GF-D8 (cell line): Measurements from ENCODE around the gene TRIM47.
A peak's percentile ranks its signal among the peaks of the same experiment; 100 is the strongest.
"Not testable (repeated sequence)": the region's sequence is repeated elsewhere in the genome, so short reads cannot be mapped to it uniquely, and the experiment has no call there.

ENCODE experiments used
- DNase-seq: peaks from one replicate; lab custom pipeline; 2025; lab: John Stamatoyannopoulos, UW

TRIM47 gene

DNA sequence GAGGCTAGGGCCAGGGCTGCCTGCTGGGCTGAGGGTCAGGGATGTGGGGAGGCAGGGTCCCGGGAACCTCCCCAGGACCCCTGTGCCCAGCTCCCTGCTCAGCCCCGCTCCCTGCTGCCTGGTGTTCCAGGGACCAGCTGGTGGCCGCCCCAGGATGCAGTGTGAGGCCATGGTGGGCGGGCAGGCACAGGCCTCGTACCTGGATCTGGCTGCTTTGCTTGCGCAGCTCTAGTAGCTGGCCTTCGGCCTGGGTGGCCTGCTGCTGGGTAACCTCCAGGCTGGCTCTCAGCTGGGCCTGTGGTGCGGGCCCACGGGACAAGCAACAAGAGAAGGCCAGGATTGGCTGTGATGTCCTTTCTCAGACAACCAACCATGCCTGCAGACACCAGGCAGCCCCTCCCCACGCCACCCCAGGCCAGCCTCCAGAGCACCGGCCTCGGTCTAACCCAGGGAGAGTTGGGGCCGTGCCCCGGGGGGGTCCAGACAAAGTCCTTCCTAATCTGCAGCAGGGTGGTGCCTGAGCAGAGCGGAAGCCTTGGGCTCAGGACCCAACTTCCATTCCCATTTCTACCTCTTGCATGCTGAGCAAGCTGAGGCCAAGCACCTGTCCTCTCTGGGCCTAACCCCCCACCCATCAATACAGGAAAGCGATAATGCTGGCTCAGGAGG, 14.3 kb upstream of the TRIM47 start:
- no peak for DNase-seq

DNA sequence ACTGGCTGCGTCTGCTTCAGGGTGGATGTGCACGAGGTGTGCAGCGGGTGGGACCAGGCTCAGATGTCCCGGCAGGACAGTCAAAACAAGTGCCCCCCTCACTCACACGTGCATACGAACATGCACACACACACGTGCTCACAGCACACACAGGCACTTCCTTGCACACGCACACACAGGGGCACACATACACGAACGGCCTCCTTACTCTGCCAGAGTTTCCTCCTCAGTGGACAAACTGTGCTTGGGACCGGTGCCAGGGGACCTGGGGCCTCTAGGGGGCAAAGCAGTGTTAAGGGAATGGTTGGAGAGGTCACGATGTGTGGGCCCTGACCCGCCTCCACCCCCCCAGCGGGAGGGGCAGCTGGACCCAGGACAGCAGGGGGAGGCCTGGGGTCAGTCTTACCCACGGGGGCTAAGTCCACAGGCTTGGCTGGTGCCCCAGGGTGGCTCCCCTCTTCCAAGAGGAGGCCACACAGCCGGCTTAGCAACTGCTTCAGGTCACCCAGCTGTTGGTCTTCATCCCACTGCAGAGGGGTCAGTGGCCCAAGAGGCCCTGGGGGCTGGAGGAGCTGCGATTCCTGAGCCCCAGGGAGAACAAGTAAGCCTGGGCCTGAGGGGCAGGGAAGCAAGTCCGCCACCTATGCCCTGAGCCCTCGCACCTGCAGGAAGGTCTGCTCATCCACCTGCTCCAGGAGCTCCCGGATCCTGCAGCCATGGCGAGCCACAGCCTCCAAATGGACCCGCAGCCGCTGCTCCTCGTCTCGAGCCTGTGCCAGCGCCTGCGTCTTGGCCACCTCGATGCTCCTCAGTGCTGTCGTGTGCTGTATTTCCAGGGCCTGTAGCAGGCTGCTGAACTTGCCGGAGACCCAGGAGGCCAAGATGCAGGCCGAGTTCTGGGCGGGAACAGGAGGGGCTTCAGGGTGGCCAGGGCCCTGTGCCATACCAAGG, 13.5 kb upstream of the TRIM47 start:
- no peak for DNase-seq

DNA sequence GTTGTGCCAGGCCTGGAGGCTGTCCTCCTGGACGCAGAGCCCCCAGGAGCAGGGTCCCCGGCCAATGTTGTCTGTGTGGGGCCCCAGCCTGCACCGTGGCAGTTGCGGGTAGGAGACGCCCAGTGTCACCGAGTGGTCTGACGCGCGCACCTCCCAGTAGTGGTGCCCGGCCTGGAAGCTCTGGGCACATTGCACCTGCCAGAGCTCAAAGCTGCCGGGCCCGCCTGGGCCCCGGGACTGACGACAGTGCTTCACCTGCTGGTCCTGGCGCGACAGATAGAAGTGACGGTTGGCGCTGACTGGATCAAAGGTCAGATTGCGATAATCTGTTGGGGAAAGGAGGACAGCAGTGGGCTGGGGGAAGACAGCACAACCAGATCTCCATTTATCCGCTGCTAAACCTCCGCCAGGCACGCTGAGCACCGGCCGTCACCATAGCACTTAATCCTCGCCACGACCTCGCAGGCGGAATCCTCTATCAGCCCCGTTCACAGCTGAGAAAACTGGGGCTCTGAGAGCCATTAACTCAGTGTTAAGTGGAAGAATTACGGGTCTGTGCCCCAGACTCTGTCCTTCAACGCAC, 12.7 kb upstream of the TRIM47 start:
- DNase-seq, result no peak

DNA sequence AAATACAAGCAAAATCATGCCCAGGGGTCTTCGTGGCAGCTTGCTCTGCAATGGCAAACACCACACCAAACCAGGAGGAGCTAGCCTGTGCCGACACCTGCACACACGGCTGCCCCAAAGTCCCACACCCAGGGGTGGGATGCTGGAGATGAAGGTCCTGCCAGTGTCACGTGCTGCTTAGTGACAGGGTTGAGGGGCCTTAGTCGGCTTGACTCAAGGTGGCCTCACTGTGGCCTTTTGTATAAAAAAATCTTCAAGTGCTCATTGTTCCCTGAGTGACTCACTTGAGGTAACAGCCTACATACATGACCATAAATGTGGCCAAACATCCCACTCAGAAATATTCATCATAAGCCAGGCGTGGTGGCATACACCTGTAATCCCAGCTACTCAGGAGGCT, 11.1 kb upstream of the TRIM47 start:
- DNase-seq, result no peak

DNA sequence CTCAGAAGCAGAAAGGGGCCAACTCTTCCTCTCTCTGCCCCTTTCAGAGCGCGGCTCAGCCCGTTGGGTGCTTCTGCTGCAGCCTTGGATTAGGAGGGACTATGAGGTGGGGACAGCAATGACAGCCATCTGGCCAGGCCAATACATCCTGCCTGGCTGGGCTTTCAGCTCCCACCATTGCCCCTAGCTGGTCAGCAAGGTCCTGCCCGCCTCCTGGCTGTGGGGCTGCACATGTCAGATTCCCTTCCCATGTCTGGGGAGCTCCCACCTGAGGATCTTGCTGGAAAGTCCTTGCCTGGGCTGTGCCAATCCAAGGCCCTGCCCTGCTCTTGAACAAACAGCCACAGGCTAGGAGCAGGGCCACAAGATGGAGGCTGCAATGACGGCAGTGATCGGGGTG, 10.1 kb upstream of the TRIM47 start:
- DNase-seq, result no peak

DNA sequence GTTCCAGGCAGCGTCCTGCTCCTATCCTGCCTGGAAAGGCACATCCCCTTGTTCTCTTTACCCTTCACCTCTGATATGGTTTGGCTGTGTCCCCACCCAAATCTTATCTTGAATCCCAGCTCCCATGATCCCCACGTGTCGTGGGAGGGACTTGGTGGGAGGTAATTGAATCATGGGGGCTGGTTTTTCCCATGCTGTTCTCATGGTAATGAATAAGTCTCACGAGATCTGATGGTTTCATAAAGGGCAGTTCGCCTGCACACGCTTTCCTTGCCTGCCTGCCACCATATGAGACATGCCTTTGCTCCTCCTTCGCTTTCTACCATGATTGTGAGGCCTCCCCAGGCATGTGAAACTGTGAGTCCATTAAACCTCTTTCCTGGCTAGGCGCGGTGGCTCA, 7.5 kb upstream of the TRIM47 start:
- not testable (repeated sequence) for DNase-seq

DNA sequence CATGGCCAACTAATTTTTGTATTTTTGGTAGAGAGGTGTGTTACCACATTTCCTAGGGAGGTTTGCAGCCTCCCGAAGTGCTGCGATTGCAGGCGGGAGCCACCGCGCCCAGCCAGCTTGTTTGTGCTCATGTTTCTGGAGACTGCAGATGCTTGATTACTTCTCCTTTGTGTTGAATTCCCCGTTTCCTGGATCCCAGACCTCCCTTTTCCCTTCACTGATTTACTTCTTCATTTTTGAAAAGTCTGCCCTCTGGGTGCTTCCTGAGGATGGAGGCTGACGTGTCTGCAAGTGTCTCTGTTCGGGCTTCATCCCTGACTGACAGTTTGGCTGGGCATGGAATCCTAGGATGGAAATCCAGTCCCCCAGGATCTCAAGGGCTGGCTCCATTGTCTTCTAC, 7.0 kb upstream of the TRIM47 start:
- no peak for DNase-seq

DNA sequence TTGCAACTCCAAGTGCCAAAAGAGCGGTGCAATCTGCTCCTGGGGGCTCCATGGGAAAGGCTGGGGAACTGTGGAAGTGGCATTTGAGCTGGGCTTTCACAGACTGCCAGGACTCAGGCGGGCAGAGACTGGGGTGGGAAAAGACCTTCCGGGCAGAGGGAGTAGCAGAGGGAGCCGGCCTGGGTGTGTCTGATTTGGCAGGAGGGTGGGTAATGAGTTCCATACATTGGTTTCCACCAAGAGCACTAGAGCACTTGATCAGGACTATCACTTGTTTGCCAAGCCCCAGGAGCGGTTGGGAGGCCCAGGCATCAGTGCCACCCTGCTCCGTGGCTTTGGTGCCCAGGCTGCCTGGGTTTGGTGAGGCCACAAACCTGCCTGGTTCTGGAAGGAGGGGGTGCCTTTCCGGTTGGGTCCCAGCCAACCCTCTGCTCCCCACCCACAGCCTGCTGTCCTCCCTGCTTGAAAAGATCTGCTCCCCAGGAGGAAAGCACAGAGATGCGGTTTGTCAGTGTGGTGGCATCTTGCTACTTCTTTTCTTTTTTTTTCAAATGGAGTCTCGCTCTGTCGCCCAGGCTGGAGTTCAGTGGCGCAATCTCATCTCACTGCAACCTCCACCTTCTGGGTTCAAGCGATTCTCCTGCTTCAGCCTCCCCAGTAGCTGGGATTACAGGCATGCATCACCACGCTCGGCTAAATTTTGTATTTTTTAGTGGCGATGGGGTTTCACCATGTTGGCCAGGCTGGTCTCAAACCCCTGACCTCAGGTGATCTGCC, 3.5 kb upstream of the TRIM47 start:
- no peak for DNase-seq

DNA sequence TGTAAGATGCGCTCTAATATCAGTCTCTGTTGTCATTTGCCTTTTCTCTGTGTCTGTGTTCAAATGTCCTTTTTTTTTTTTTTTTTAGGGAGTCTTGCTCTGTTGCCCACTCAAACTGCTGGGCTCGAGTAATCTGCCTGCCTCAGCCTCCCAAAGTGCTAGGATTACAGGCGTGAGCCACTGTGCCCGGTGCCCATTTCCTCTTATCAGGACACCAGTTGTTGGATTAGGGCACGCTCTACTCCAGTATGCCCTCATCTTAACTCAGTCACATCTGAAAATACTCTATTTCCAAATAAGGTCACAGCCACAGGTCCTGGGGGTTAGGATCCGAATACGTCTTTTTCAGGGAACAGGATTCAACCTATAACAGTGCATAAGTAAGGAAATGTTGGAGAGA, 1.9 kb upstream of the TRIM47 start:
- no peak for DNase-seq

DNA sequence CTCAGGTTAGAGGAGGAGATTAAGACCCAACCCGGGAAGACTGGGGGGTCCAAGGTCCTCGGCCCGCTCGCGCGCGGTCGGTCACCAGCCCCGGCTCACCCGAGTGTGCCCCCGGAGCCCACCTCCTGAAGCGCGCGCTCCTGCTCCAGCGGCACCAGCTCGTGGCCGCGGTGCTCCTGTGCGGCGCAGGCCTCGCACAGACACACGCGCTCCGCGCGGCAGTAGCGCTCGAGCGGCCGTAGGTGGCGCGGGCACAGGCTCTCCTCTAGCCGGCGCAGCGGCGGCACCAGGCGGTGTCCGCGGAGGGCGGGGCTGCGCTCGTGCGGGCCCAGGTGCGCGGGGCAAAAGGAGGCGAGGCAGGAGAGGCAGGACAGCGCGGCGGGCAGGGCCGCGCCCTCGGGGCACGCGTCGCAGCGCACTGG, 618 bp downstream of the TRIM47 start:
- peak; percentile 18 for DNase-seq

DNA sequence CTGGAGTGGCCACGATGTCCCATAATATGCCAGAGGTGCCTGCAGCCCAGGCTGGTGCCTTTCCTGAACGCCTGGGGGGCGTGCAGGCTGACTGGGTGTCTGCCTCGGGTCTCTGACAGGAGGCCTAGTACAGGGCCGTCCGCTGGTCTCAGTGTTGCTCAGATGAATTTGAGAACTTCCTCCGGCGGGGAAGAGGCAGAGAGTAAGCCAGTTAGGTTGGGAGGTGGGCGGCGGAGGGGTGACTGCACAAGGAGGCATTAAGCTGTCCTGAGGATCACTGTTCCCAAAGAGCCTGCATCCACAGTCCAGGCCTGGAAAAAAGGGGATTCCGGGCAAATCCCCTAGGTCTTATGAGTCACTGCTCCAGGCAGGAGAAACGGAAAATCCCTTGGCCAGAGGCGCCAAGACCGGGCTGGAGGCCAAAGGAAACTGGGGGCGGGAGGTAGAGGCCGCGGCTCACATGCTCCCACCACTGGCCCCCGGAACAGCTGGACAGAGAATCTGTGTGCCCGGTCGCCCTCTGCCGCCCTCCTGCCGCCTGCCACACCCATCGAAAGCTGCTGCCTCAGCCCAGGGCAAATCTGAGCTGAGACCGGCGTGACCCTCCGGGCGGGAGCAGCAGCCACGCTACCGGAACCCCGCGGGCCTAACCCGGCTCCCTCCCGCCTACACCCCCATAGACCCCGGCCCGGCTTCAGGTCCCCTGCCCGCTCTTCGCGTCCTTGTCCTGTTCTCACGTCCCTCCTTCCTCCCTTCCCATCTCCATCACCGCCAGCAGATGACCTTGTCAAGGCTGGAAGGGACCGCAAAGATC, 1.2 kb downstream of the TRIM47 start:
- no peak for DNase-seq

DNA sequence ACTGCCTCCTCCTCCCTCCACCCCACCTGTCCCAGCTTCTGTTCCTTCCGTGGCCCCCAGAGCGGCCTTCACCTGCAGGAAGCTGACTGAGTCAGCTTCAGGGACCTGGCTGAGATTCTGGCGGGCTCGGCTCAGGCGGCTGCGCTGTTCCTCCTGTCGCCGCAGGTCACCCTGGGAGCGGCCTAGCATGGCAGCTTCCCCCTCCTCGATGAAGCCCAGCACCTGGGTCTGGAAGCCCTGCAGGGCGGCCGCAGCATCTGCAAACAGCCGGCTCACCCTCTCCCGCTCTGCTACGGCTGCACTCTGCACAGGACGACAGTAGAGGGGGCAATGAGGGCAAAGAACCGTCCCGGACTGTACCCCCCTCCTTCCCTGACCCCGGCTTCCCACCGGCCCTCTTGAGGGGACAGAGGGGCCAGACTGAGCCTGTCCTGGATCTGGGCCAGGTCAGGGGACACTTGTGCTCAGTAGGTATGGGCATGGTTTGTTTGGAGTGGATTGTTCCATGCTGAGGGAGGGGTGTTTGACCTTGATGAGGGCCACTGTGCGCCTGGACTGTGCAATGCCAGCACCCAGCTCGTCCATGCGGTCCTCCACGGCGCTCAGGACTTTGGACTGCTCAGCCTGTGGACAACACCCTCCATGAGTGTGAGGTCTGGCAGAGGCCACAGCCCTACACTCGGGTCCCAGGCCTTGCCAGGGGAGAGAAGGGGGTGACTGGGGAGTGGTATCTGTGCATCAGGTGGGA, 2.0 kb downstream of the TRIM47 start:
- DNase-seq, result no peak

DNA sequence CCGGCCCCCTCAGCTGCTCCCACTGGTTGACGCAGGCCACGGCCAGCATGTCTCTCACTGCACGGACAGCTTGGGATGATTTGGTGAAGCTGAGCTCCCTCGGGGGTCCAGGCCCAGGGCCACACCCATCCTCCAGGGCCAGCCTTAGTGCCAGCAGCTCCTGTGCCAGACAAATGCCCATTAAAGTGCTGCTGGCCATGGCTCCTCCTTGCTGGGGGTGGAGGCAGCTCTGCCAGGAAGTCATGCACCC, 2.5 kb downstream of the TRIM47 start:
- no peak for DNase-seq

DNA sequence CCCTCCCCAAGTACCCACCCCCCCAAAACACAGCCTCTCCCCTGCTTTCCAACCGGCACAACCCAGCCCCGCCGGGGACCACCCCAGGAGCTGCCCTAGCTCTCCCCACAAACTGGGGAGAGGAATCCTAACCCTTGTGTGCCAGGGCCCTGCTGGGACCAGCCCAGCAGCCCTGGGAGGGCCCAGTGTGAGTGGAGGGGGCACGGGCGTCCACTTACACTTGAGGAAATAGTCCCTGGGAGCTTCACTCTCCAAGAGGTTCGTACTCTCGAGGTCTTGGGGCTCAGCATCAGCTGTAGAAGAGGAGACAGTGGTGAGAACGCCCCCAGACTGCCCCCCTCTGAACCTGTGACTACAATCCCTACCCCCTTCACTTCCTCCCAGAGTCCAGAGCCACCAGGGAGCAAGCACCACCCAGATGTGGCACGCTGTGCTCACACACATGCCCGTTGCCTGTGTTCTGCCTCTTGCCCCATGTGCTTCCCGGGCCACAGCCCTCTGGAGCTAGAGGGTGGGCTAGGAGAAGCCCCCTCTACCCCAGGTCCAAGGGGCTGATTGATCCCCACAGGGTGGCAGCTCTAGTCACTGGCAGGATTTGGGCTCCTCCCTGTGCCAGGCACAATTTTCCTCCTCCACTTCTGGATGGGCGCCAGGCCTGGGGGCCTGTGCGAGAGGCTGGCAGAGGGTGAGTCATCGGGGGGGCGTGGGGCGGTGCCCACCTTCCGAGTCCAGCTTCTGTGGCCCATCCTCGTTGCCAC, 3.0 kb downstream of the TRIM47 start:
- no peak for DNase-seq

DNA sequence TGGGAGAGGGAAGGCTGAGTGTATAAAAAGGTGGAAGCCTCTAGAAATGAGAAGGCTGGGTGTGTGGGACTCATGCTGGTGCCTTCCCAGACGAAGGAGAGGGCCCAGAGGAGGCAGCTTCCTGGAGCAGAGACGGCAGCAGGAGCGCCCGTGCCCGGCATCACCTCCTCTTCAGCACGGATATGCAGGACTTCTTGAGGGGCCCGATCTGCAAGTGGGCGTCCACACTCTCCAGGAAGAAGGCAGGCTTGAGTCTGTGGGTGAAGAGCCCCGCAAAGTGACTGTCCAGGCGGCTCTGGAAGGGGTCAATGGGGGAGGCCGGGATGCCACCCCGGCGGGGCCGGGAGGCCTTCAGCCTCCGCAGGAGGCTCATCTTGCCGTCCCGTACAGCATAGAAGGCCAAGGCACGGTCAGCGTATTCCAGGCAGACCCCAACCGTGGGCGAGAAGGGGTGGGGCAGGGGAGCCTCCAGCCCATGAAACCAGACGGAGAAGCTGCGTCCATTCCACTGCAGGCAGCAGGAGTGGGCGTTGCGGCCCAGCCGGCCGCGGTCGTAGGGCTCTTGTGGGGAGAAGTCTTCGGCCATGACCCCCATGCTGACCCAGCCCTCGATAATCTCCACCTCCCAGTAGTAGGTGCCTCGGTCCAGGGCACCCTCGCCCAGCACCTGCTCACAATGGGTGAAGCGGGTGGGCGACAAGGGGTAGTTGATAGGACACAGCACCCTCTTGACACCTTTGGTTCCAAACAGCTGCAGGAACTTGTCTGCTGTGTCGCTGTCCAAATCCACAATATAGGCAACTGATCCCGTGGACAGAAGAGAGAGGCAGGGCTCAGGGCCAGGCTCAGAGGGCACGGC, 3.8 kb downstream of the TRIM47 start:
- no peak for DNase-seq

DNA sequence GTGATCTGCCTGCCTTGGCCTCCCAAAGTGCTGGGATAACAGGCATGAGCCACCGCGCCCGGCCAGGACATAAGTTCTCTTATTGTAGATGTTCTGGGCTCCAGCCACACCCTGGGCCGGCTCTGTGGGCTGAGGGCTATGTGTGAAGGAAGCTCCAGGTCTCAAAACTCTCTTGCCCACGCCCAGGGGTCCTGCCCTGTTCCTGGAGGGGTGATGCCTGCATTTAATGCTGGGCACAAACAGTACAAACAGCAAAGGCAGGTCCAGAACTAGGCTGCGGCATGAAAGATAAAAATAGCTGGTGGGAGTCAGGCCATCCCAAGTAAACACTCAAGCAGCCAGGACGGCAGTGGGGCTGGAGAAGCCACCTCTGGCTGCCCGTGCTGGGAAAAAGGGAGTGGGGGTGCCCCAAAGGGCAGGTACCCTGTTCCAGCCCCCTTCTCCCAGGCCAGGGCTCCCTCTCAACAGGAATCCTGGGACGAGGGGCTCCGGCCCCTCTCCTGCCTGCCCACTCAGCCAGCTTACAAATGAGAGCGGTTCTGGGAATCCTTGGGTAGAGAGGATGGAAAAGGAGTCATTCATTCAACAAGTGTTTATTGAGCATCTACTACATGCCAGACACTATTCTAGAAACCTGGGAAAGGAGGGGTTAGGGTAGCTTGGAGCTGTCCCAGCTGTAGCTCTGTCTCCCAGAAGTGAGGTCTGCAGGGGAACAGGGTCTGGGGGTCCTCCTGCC, 4.6 kb downstream of the TRIM47 start:
- no peak for DNase-seq

DNA sequence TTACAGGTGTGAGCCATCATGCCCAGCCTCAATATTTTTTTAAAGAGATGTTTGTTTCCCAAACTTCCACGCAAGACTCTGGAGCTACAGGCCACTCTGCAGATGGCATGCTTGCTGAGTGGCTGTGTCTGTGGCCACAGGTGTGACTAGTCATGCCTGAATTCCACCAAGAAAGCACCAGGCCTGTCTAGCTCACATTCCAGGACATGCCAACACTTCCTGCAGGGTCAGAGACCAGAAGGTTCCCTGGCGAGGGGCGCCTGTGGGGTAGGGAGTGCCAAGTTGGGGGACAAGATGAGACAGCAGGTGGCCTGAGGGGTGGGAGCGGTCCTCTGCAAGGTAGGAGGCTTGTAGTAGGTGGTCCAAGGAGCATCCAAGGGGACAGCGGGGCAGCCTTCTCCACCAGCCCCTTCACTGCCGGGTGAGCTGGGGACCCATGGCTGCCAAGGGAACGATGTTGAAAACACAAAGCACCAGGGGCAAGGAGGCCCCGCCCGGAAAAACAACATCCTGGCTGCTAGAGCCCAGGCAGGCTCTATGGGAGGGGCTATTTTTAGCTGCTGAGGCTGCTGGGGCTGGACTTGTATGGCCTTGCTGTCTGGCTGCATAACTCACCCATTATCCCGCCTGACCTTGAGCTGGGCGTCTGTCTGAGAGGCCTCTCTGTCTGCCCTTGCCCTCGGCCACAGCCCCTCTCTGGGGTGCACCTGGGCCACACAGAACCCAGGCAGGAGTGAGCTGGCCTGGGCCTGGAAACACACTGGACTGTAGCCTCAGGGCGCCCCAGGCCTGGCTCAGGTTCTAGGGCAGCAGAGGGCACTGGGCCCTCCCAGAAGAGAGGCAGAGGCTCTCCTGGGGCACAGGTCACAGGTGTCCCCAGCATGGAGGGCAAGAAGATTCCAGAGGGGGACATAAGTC, 5.7 kb downstream of the TRIM47 start:
- no peak for DNase-seq
